HEK293T (cell line): ENCODE results near the gene UGT1A5.

ENCODE experiments used
- BHLHE40 ChIP-seq: fragments of 450-650 bp; IDR thresholded peaks from 2 replicates; pipeline ENCODE4 v1.6.1; 2016; ENCODE audit warnings: mild to moderate bottlenecking, moderate library complexity, borderline replicate concordance
- ELF4 ChIP-seq: fragments of 450-650 bp; IDR thresholded peaks from 2 replicates; pipeline ENCODE4 v1.6.1; 2017; ENCODE audit warnings: antibody characterized with exemption
- FOXA1 ChIP-seq: fragments of 450-650 bp; IDR thresholded peaks from 2 replicates; pipeline ENCODE4 v1.6.1; 2016; ENCODE audit warnings: mild to moderate bottlenecking
- FOXK2 ChIP-seq: fragments of 450-650 bp; IDR thresholded peaks from 2 replicates; pipeline ENCODE4 v1.6.1; 2016; ENCODE audit warnings: mild to moderate bottlenecking
- L3MBTL2 ChIP-seq: fragments of 450-650 bp; conservative IDR thresholded peaks from 2 replicates; pipeline ENCODE4 v1.6.1; 2016; ENCODE audit warnings: mild to moderate bottlenecking
- LEF1 ChIP-seq: fragments of 450-650 bp; IDR thresholded peaks from 2 replicates; pipeline ENCODE4 v1.6.1; 2017; ENCODE audit warnings: mild to moderate bottlenecking, borderline replicate concordance
- PKNOX1 ChIP-seq: fragments of 450-650 bp; IDR thresholded peaks from 2 replicates; pipeline ENCODE4 v1.6.1; 2016
- SP1 ChIP-seq: fragments of 450-650 bp; IDR thresholded peaks from 2 replicates; pipeline ENCODE4 v1.6.1; 2017
- TARDBP ChIP-seq: fragments of 450-650 bp; IDR thresholded peaks from 2 replicates; pipeline ENCODE4 v1.6.1; 2016
- ZNF384 ChIP-seq: fragments of 450-650 bp; IDR thresholded peaks from 2 replicates; pipeline ENCODE4 v1.6.1; 2016

GRCh38 chr2:233795735-233796171 is 83.0 kb downstream of the UGT1A5 start:
- TF ChIP-seq FOXA1 (no peak), ZNF384 (no peak), L3MBTL2 (no peak), LEF1 (no peak), SP1 (no peak), TARDBP (no peak), PKNOX1 (no peak), BHLHE40 (no peak), ELF4 (no peak), FOXK2 (no peak)
